ENCODE data around the gene GAN.

The GAN gene

DNA sequence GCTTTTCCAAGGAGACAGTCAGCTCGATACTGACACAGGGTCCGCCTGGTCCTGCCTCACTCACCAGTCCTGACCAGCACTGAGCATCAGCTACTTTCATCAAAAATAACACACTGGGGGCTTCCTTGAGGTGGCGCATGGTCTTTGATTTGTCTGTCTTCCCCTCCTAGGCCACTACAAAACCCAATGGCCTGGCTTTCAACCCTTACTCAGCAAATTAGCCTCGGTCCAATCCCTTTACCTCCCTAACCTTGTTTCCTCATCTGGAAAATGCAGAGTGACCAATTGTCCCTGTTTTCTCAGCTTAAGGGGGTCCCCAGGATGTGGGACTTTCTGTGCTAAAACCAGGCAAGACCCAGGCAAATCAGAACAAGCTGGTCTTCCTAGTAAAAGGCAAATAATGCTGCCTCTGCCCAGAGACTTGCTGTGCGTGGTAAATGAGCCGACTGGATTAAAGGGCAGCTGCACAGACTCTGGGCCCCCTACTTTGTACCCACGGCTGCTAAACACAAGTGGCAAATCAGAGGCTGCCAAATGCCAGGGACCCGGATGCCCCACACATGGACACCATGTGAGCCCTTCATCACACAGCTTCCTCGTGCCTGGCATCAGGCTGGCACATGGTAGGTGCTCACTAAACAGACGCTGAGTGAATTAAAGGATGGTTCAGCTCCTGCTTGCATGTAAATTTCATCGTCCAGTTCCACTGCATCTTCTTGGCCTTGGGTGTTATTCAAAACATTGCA, 98.7 kb downstream of the GAN start:
- Mint-ChIP-seq H3K4me3 (no peak overlapping the region), H3K9me3 (no peaks in the 10 kb centered on the region)

DNA sequence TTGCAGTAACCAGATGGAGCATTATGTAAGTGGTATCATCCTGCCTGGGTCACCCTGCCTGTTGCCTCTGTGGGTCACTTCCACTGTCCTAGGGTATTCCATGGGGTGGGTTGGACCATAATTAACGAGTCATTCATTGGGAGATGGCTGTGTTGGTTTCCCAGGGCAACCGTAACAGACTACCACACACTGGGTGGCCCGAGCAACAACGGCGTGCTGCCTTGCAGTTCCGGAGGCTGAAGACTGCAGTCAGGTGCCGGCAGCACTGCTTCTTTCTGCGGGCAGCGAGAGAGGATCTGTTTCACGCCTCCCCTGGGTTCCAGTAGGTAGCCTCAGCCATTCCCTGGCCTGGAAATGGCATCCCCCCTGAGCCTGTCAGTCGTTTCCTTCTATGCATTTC, 101.0 kb downstream of the GAN start:
- Mint-ChIP-seq H3K27ac (no peak overlapping the region), H3K9me3 (peaks cover 2% of the 10 kb centered on the region), H3K36me3 (ENCODE audit: low read depth) (no peaks in the 10 kb centered on the region), H3K4me3 (no peak overlapping the region), H3K27me3 (ENCODE audit: low read depth) (peaks cover 21% of the 10 kb centered on the region), H3K4me1 (peaks cover 14% of the 10 kb centered on the region)
- TF ChIP-seq, protein P1, sequence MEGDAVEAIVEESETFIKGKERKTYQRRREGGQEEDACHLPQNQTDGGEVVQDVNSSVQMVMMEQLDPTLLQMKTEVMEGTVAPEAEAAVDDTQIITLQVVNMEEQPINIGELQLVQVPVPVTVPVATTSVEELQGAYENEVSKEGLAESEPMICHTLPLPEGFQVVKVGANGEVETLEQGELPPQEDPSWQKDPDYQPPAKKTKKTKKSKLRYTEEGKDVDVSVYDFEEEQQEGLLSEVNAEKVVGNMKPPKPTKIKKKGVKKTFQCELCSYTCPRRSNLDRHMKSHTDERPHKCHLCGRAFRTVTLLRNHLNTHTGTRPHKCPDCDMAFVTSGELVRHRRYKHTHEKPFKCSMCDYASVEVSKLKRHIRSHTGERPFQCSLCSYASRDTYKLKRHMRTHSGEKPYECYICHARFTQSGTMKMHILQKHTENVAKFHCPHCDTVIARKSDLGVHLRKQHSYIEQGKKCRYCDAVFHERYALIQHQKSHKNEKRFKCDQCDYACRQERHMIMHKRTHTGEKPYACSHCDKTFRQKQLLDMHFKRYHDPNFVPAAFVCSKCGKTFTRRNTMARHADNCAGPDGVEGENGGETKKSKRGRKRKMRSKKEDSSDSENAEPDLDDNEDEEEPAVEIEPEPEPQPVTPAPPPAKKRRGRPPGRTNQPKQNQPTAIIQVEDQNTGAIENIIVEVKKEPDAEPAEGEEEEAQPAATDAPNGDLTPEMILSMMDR (IDR thresholded peaks at IDR 0.05; ENCODE audit: unreplicated experiment in 3 of 3): no peak

More for the DNA sequence above, 98.7 kb downstream of the GAN start:
- H3K4me1 Mint-ChIP-seq: peaks cover 14% of the 10 kb centered on the region
- peaks cover 28% of the 10 kb centered on the region for H3K27me3 Mint-ChIP-seq (ENCODE audit: low read depth)
- H3K27ac Mint-ChIP-seq: no peak overlapping the region
- TF ChIP-seq, protein P1 (IDR thresholded peaks at IDR 0.05; ENCODE audit: unreplicated experiment in 3 of 3): no peak
- H3K36me3 Mint-ChIP-seq (ENCODE audit: low read depth): no peaks in the 10 kb centered on the region

DNA sequence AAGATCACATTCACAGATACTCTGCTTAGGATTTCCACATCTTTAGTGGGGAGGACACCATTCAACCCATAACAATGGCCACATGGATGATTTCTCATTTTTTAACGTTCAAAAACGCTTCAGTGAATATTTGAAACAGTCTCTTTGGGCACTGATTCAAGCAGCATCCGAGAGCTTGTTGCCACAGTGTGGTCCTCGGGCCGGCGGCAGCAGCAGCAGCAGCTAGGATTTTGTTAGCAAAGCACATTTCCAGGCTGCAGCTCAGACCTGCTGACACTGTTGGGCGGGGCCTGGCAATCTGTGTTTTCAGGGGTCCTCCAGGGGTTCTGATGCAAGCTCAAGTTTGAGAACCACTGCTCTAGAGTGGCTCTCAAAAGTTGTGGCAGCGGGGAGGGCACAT, 102.0 kb downstream of the GAN start:
- Mint-ChIP-seq H3K4me3 (no peak overlapping the region), H3K27ac (no peak overlapping the region), H3K9me3 (peaks cover 6% of the 10 kb centered on the region), H3K27me3 (ENCODE audit: low read depth) (peaks cover 19% of the 10 kb centered on the region), H3K36me3 (ENCODE audit: low read depth) (no peaks in the 10 kb centered on the region), H3K4me1 (peaks cover 14% of the 10 kb centered on the region)
- TF ChIP-seq, protein P1 (IDR thresholded peaks at IDR 0.05; ENCODE audit: unreplicated experiment in 3 of 3): no peak

DNA sequence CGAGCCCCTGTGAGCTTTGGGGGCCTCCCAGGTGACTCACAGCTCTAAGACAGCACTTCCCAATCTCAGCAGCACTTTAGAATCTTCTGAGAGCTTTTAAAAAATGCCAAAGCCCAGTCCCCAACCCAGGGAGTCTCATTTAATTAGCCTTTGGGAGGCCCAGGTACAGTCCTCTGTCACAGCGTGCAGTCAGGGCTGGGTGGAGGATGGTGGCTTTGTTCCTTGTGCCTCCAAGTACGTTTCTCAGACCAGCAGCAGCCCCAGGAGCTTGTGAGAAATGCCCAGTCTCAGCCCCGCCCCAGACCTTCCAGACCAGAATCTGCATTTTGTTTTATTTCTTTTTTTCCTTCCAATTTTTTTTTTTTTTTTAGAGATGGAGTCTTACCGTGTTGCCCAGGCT, 102.4 kb downstream of the GAN start:
- TF ChIP-seq, protein P1 (IDR thresholded peaks at IDR 0.05; ENCODE audit: unreplicated experiment in 3 of 3): no peak
- Mint-ChIP-seq H3K4me1 (peaks cover 11% of the 10 kb centered on the region), H3K27me3 (ENCODE audit: low read depth) (peaks cover 19% of the 10 kb centered on the region)

DNA sequence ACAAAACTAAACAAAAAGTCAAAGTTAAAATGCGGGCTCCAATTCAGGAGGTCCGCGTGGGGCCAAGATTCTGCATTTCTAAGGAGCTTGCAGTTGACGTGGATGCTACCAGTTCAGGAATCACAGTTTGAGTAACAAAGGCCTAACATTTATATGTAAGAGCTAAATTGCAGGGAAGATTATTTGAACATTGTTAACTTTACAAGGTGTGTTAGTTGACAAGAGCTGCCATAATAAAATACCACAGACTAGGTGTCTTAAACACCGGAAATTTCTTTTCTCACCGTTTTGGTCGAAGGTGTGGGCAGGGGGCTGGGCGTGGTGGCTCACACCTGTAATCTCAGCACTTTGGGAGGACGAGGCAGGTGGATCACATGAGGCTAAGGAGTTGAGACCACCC, 105.0 kb downstream of the GAN start:
- H3K9me3 Mint-ChIP-seq: peaks cover 10% of the 10 kb centered on the region
- no peak overlapping the region for H3K27ac Mint-ChIP-seq
- no peak overlapping the region for H3K4me3 Mint-ChIP-seq
- peaks cover 15% of the 10 kb centered on the region for H3K27me3 Mint-ChIP-seq (ENCODE audit: low read depth)
- H3K4me1 Mint-ChIP-seq: peaks cover 4% of the 10 kb centered on the region
- TF ChIP-seq, protein P1 (IDR thresholded peaks at IDR 0.05; ENCODE audit: unreplicated experiment in 3 of 3): no peak
- no peaks in the 10 kb centered on the region for H3K36me3 Mint-ChIP-seq (ENCODE audit: low read depth)

More for the DNA sequence above, 102.4 kb downstream of the GAN start:
- no peak overlapping the region for H3K27ac Mint-ChIP-seq
- peaks cover 8% of the 10 kb centered on the region for H3K9me3 Mint-ChIP-seq
- H3K36me3 Mint-ChIP-seq (ENCODE audit: low read depth): no peaks in the 10 kb centered on the region
- no peak overlapping the region for H3K4me3 Mint-ChIP-seq

DNA sequence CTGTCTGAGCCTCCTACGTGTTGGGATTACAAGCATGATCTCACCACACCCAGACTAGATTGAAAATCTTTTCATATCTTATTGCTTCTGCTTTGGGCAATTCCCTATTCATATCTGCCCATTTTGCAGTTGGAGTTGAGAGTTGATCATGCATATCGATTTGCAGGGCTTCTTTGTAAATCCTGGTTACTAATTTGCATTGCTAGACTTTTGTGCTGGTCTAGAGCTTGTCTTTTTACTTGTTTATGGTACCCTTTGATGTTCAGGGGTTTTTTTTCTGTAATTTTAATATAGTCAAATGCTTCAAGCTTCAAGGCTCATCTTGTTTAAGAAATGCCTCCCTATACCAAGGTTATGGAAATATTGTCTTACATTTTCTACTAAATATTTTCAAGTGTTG, 106.4 kb downstream of the GAN start:
- H3K4me1 Mint-ChIP-seq: no peaks in the 10 kb centered on the region
- no peak overlapping the region for H3K4me3 Mint-ChIP-seq
- H3K36me3 Mint-ChIP-seq (ENCODE audit: low read depth): no peaks in the 10 kb centered on the region
- TF ChIP-seq, protein P1 (IDR thresholded peaks at IDR 0.05; ENCODE audit: unreplicated experiment in 3 of 3): no peak
- H3K27ac Mint-ChIP-seq: no peak overlapping the region
- H3K9me3 Mint-ChIP-seq: peaks cover 10% of the 10 kb centered on the region
- peaks cover 11% of the 10 kb centered on the region for H3K27me3 Mint-ChIP-seq (ENCODE audit: low read depth)
